ENCODE measurements around the gene MAL.

- TF ChIP-seq EZH2phosphoT487 (IDR thresholded peaks at IDR 0.05; ENCODE audit: insufficient read depth, low read depth), result no peak
- TF ChIP-seq EZH2 (IDR thresholded peaks at IDR 0.05; ENCODE audit: insufficient read depth, poor library complexity, severe bottlenecking), result no peak
Measured at GRCh38 chr2:95041060-95041823, 15.7 kb downstream of the MAL start.
